Measurements from ENCODE around the gene WDR20.

DNA sequence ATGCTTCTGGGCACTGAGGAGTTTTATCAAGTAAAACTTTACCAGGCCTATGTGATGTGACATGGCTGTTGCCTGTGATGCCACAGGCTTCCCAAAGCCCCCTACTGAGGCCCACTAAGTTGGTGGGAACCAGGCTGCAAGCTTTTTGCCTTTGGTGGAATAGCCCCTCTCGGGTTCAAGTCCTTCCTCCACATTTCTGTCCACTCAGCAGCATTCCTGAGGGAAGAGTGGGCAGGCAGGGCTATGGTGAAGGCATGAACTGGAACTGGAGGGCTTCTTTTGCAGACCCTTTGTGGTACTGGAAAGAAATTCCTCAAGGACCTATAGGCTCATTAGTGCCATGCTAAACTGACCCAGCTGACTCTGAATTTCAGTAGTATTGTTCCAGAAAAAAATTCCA is 48.5 kb downstream of the WDR20 start:
- TF ChIP-seq, protein P1, sequence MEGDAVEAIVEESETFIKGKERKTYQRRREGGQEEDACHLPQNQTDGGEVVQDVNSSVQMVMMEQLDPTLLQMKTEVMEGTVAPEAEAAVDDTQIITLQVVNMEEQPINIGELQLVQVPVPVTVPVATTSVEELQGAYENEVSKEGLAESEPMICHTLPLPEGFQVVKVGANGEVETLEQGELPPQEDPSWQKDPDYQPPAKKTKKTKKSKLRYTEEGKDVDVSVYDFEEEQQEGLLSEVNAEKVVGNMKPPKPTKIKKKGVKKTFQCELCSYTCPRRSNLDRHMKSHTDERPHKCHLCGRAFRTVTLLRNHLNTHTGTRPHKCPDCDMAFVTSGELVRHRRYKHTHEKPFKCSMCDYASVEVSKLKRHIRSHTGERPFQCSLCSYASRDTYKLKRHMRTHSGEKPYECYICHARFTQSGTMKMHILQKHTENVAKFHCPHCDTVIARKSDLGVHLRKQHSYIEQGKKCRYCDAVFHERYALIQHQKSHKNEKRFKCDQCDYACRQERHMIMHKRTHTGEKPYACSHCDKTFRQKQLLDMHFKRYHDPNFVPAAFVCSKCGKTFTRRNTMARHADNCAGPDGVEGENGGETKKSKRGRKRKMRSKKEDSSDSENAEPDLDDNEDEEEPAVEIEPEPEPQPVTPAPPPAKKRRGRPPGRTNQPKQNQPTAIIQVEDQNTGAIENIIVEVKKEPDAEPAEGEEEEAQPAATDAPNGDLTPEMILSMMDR (IDR thresholded peaks at IDR 0.05): no peak
- TF ChIP-seq, protein P2, sequence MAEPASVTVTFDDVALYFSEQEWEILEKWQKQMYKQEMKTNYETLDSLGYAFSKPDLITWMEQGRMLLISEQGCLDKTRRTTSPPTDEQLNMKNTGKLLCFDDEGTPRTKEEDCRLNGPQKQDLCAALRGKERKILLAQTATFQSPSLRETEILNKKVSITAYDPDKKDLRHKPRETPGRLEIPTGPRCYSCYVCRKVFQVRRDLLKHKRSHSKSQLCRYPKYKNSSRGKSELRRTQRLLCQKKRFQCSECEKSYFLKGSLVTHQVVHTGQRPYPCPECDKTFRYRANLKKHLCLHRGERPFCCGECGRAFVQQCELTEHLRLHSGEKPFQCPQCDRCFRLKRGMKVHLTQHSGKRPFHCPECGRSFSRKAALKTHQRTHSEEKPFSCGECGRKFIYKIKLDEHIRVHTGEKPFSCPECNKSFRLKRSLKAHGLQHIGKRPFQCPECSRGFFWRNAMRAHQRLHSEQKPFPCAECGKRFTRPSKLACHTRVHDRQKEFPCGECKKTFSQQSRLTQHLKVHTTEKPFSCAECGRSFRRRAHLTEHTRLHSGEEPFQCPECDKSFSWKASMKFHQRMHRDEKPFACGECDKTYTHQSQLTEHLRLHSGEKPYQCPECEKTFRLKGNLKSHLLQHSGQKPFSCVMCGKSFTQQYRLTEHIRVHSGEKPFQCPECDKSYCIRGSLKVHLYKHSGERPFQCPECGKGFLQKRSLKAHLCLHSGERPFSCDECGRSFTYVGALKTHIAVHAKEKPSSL (CRISPR knock-in tag; conservative IDR thresholded peaks at IDR 0.05): no peak
- TF ChIP-seq MXD4 (CRISPR knock-in tag; IDR thresholded peaks at IDR 0.05; ENCODE audit: borderline replicate concordance) (no peak), TCF7 (CRISPR knock-in tag; IDR thresholded peaks at IDR 0.05; ENCODE audit: low read depth) (no peak), TEAD1 (CRISPR knock-in tag; IDR thresholded peaks at IDR 0.05) (no peak), GABPB1 (CRISPR knock-in tag; IDR thresholded peaks at IDR 0.05) (no peak), ZBTB21 (CRISPR knock-in tag; IDR thresholded peaks at IDR 0.05; ENCODE audit: borderline replicate concordance) (no peak), JUN (CRISPR knock-in tag; IDR thresholded peaks at IDR 0.05) (no peak), ZNF416 (CRISPR knock-in tag; IDR thresholded peaks at IDR 0.05) (no peak), FOXP1 (CRISPR knock-in tag; IDR thresholded peaks at IDR 0.05; ENCODE audit: borderline replicate concordance) (no peak), ZNF232 (CRISPR knock-in tag; IDR thresholded peaks at IDR 0.05) (no peak)
- TF ChIP-seq, protein P3, sequence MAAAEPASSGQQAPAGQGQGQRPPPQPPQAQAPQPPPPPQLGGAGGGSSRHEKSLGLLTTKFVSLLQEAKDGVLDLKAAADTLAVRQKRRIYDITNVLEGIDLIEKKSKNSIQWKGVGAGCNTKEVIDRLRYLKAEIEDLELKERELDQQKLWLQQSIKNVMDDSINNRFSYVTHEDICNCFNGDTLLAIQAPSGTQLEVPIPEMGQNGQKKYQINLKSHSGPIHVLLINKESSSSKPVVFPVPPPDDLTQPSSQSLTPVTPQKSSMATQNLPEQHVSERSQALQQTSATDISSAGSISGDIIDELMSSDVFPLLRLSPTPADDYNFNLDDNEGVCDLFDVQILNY (CRISPR knock-in tag; IDR thresholded peaks at IDR 0.05): no peak
- TF ChIP-seq, protein P4, sequence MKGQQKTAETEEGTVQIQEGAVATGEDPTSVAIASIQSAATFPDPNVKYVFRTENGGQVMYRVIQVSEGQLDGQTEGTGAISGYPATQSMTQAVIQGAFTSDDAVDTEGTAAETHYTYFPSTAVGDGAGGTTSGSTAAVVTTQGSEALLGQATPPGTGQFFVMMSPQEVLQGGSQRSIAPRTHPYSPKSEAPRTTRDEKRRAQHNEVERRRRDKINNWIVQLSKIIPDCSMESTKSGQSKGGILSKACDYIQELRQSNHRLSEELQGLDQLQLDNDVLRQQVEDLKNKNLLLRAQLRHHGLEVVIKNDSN (CRISPR knock-in tag; IDR thresholded peaks at IDR 0.05): no peak
- TF ChIP-seq, protein P5, sequence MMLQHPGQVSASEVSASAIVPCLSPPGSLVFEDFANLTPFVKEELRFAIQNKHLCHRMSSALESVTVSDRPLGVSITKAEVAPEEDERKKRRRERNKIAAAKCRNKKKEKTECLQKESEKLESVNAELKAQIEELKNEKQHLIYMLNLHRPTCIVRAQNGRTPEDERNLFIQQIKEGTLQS (CRISPR knock-in tag; conservative IDR thresholded peaks at IDR 0.05): no peak

Data from WTC11 (cell line).